Measurements from ENCODE around the gene PSMA7.

Gene PSMA7

GRCh38 chr20:62172666-62173065 is 29.5 kb upstream of the PSMA7 start:
- no peak for DNase-seq

GRCh38 chr20:62171245-62171644 is 28.1 kb upstream of the PSMA7 start:
- no peak for DNase-seq

GRCh38 chr20:62170536-62170935 is 27.3 kb upstream of the PSMA7 start:
- no peak for DNase-seq

- DNase-seq: no peak
Measured at GRCh38 chr20:62168890-62169435, 25.8 kb upstream of the PSMA7 start.

- DNase-seq: no peak
Measured at GRCh38 chr20:62168061-62168460, 24.9 kb upstream of the PSMA7 start.

GRCh38 chr20:62167474-62167873 is 24.3 kb upstream of the PSMA7 start:
- no peak for DNase-seq

GRCh38 chr20:62165762-62166399 is 22.7 kb upstream of the PSMA7 start:
- no peak for DNase-seq

- no peak for DNase-seq
Measured at GRCh38 chr20:62164879-62165761, 21.9 kb upstream of the PSMA7 start.

GRCh38 chr20:62163986-62164762 is 21.0 kb upstream of the PSMA7 start:
- no peak for DNase-seq

- DNase-seq: no peak
Measured at GRCh38 chr20:62163485-62163865, 20.3 kb upstream of the PSMA7 start.

- DNase-seq: no peak
Measured at GRCh38 chr20:62162765-62163484, 19.7 kb upstream of the PSMA7 start.

- no peak for DNase-seq
Measured at GRCh38 chr20:62161347-62161746, 18.2 kb upstream of the PSMA7 start.

- DNase-seq: no peak
Measured at GRCh38 chr20:62160876-62161275, 17.7 kb upstream of the PSMA7 start.

- DNase-seq: no peak
Measured at GRCh38 chr20:62160253-62160652, 17.1 kb upstream of the PSMA7 start.

GRCh38 chr20:62159839-62160238 is 16.6 kb upstream of the PSMA7 start:
- DNase-seq: no peak

GRCh38 chr20:62159052-62159451 is 15.9 kb upstream of the PSMA7 start:
- no peak for DNase-seq

GRCh38 chr20:62158541-62158940 is 15.3 kb upstream of the PSMA7 start:
- no peak for DNase-seq

GRCh38 chr20:62158088-62158400 is 14.8 kb upstream of the PSMA7 start:
- no peak for DNase-seq

GRCh38 chr20:62157387-62158087 is 14.3 kb upstream of the PSMA7 start:
- DNase-seq: no peak

- DNase-seq: peak in 27 of 58 donors; percentile 12 to 63 (median 28)
Measured at GRCh38 chr20:62156592-62157386, 13.6 kb upstream of the PSMA7 start.

Data from anterior cingulate cortex (tissue), 58 donors.